Measurements from ENCODE around the gene TNS3.

- no peak for TF ChIP-seq CTCF (IDR thresholded peaks at IDR 0.05; ENCODE audit: low read depth, low read length)
- TF ChIP-seq, protein P1, sequence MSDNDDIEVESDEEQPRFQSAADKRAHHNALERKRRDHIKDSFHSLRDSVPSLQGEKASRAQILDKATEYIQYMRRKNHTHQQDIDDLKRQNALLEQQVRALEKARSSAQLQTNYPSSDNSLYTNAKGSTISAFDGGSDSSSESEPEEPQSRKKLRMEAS (IDR thresholded peaks at IDR 0.05; ENCODE audit: low read depth, low read length), result no peak
- no peak for TF ChIP-seq POLR2A (IDR thresholded peaks at IDR 0.05; ENCODE audit: extremely low read depth, insufficient read length)
- no peak for TF ChIP-seq MYC (IDR thresholded peaks at IDR 0.05; ENCODE audit: low read depth, low read length)
Measured at GRCh38 chr7:47380325-47381133, 201.4 kb downstream of the TNS3 start.
